ENCODE results near the gene BLVRB.

The BLVRB gene

GRCh38 chr19:40469011-40469410, 3.5 kb upstream of the BLVRB start:
- TF ChIP-seq CTCF (IDR thresholded peaks at IDR 0.05; ENCODE audit: low read length) (no peak), EZH2 (IDR thresholded peaks at IDR 0.05; ENCODE audit: borderline replicate concordance, low read length) (no peak)
- no peak overlapping the region for H2AFZ ChIP-seq (ENCODE audit: low read length)

DNA sequence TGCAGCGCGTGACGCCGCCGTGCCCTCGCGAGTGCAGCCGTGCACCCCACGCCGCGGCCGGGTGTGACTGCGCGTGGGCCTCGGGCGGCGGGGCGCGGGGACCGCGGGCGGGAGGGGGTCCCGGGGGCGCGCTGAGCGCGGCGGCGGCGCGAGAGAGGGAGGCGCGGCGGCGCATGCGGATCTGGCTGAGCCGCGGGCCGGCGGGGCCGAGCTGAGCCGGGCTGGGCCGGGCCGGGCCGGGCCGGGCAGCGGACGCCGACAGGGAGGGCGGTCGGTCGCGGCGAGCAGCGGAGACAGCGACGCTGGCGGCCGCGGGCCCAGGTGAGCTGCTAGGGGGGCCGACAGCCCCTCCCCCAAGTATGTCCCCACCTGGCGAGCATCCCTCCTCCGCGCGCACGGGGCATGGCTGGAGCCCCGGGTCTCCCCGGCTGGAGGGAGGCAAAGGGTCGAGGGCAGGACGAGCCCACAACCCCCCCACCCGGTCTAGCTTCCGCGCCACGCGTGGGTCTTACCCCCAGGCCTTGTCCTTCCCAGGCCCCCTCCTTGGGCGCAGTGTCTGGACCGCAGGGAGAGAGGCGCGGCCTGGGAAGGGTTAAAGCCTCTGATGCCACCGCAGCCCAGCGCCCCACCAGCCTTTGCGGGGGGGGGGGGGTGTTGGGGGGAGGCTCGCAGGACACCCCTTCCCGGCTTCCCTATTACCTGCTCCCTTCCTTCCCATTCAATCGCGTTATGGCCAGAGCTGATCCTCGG, 1.6 kb upstream of the BLVRB start, which contains the start of gene SPTBN4:
Gene SPTBN4, plus strand, starts transcription at position 17 of the 750 bp plus-strand sequence. CDS start 5,621 bp downstream, outside the sequence.
- Histone ChIP-seq H3K36me3 (ENCODE audit: insufficient read depth, low read length) (no peaks in the 10 kb centered on the region), H3K9ac (ENCODE audit: low read length) (peak within 1 kb of the TSS; percentile 13; the same call in 1 of the 2 replicates), H2AFZ (ENCODE audit: low read length) (no peak within 1 kb of the TSS), H3K4me2 (ENCODE audit: low read length) (peak within 1 kb of the TSS; percentile 79), H3K4me1 (ENCODE audit: insufficient read depth, low read length, severe bottlenecking) (peaks cover 20% of the 10 kb centered on the region), H3K4me3 (ENCODE audit: low read depth, low read length, poor library complexity, severe bottlenecking) (peak within 1 kb of the TSS; percentile 86), H4K20me1 (ENCODE audit: insufficient read depth, low read length) (no peaks in the 10 kb centered on the region), H3K27ac (ENCODE audit: low read depth, low read length, poor library complexity, severe bottlenecking) (no peak within 1 kb of the TSS), H3K9me3 (ENCODE audit: low read length) (no peaks in the 10 kb centered on the region), H3K27me3 (ENCODE audit: insufficient read depth, low read length) (peaks cover 5% of the 10 kb centered on the region; the same call in 1 of the 2 replicates), H3K79me2 (ENCODE audit: insufficient read depth, low read length) (no peaks in the 10 kb centered on the region), H3F3A (ENCODE audit: insufficient read depth, low read length) (no peaks in the 10 kb centered on the region), H3K9me2 (ENCODE audit: low read depth, low read length) (no peaks in the 10 kb centered on the region)
- TF ChIP-seq EZH2 (IDR thresholded peaks at IDR 0.05; ENCODE audit: borderline replicate concordance, low read length): no peak
- no peak for TF ChIP-seq CTCF (IDR thresholded peaks at IDR 0.05; ENCODE audit: low read length)

More at GRCh38 chr19:40469011-40469410, 3.5 kb upstream of the BLVRB start:
- Histone ChIP-seq H3F3A (ENCODE audit: insufficient read depth, low read length) (no peaks in the 10 kb centered on the region), H3K9me2 (ENCODE audit: low read depth, low read length) (no peaks in the 10 kb centered on the region), H3K4me2 (ENCODE audit: low read length) (no peak overlapping the region), H3K27me3 (ENCODE audit: insufficient read depth, low read length) (peaks cover 5% of the 10 kb centered on the region; the same call in 1 of the 2 replicates), H3K4me3 (ENCODE audit: low read depth, low read length, poor library complexity, severe bottlenecking) (no peak overlapping the region), H3K9ac (ENCODE audit: low read length) (no peak overlapping the region), H3K36me3 (ENCODE audit: insufficient read depth, low read length) (no peaks in the 10 kb centered on the region), H4K20me1 (ENCODE audit: insufficient read depth, low read length) (no peaks in the 10 kb centered on the region), H3K4me1 (ENCODE audit: insufficient read depth, low read length, severe bottlenecking) (peaks cover 20% of the 10 kb centered on the region), H3K79me2 (ENCODE audit: insufficient read depth, low read length) (no peaks in the 10 kb centered on the region), H3K27ac (ENCODE audit: low read depth, low read length, poor library complexity, severe bottlenecking) (no peak overlapping the region), H3K9me3 (ENCODE audit: low read length) (no peaks in the 10 kb centered on the region)

- H3K9me3 ChIP-seq (ENCODE audit: low read length): no peaks in the 10 kb centered on the region
- no peaks in the 10 kb centered on the region for H4K20me1 ChIP-seq (ENCODE audit: insufficient read depth, low read length)
- peak overlapping the region; percentile 79 for H3K4me2 ChIP-seq (ENCODE audit: low read length)
- H3K9ac ChIP-seq (ENCODE audit: low read length): peak overlapping the region; percentile 13; the same call in 1 of the 2 replicates
- no peaks in the 10 kb centered on the region for H3K9me2 ChIP-seq (ENCODE audit: low read depth, low read length)
- no peaks in the 10 kb centered on the region for H3K36me3 ChIP-seq (ENCODE audit: insufficient read depth, low read length)
- peaks cover 5% of the 10 kb centered on the region; the same call in 1 of the 2 replicates for H3K27me3 ChIP-seq (ENCODE audit: insufficient read depth, low read length)
- no peak overlapping the region for H2AFZ ChIP-seq (ENCODE audit: low read length)
- no peaks in the 10 kb centered on the region for H3F3A ChIP-seq (ENCODE audit: insufficient read depth, low read length)
- H3K27ac ChIP-seq (ENCODE audit: low read depth, low read length, poor library complexity, severe bottlenecking): no peak overlapping the region
- H3K4me1 ChIP-seq (ENCODE audit: insufficient read depth, low read length, severe bottlenecking): peaks cover 24% of the 10 kb centered on the region
- H3K79me2 ChIP-seq (ENCODE audit: insufficient read depth, low read length): no peaks in the 10 kb centered on the region
- TF ChIP-seq EZH2 (IDR thresholded peaks at IDR 0.05; ENCODE audit: borderline replicate concordance, low read length): no peak
- peak overlapping the region; percentile 86 for H3K4me3 ChIP-seq (ENCODE audit: low read depth, low read length, poor library complexity, severe bottlenecking)
Observed at GRCh38 chr19:40466219-40466984, 857 bp upstream of the BLVRB start.

All from OCI-LY1 (cell line).